Loucy (cell line): ENCODE measurements around the gene GHRL.

Source experiments
- H2AFZ ChIP-seq: fragments of 200-600 bp; sonication (generic); 2 replicates; pipeline ENCODE4 v1.6.0; 2016; ENCODE audit warnings: antibody characterized with exemption, mild to moderate bottlenecking, low read length, moderate library complexity
- H3F3A ChIP-seq: fragments of 200-600 bp; 2 replicates; pipeline ENCODE4 v1.6.0; 2016; ENCODE audit warnings: antibody characterized with exemption, low read depth, mild to moderate bottlenecking
- H3K27me3 ChIP-seq: fragments of 200-600 bp; sonication (generic); 2 replicates; pipeline ENCODE4 v1.6.1; 2014; ENCODE audit warnings: low read length, mild to moderate bottlenecking; ENCODE audit not compliant: insufficient read depth, poor library complexity, severe bottlenecking
- H3K36me3 ChIP-seq: fragments of 200-600 bp; sonication (generic); 2 replicates; pipeline ENCODE4 v1.6.1; 2016; ENCODE audit warnings: low read length; ENCODE audit not compliant: insufficient read depth
- H3K4me1 ChIP-seq: fragments of 200-600 bp; sonication (generic); 2 replicates; pipeline ENCODE4 v1.5.1; 2014; ENCODE audit warnings: low read length, mild to moderate bottlenecking; ENCODE audit not compliant: insufficient read depth, poor library complexity, severe bottlenecking
- H3K4me2 ChIP-seq: fragments of 200-600 bp; sonication (generic); 2 replicates; pipeline ENCODE4 v1.6.0; 2014; ENCODE audit warnings: antibody characterized with exemption, low read length, low read depth, mild to moderate bottlenecking; ENCODE audit not compliant: poor library complexity, severe bottlenecking
- H3K4me3 ChIP-seq: fragments of 200-600 bp; sonication (generic); 2 replicates; pipeline ENCODE4 v1.5.1; 2014; ENCODE audit warnings: low read length, mild to moderate bottlenecking, mixed read lengths; ENCODE audit not compliant: poor library complexity, severe bottlenecking
- H3K79me2 ChIP-seq: fragments of 200-600 bp; sonication (generic); 2 replicates; pipeline ENCODE4 v1.6.1; 2014; ENCODE audit warnings: low read length; ENCODE audit not compliant: insufficient read depth
- H3K9ac ChIP-seq: fragments of 200-600 bp; sonication (generic); 2 replicates; pipeline ENCODE4 v1.6.0; 2014; ENCODE audit warnings: mild to moderate bottlenecking, low read depth, low read length, moderate library complexity; ENCODE audit not compliant: poor library complexity, severe bottlenecking
- H3K9me2 ChIP-seq: fragments of 200-600 bp; sonication (generic); replicated peaks from 2 replicates; pipeline ENCODE4 v1.6.1; 2016; ENCODE audit warnings: low read depth, low read length, mixed read lengths
- H3K9me3 ChIP-seq: fragments of 200-600 bp; sonication (generic); 2 replicates; pipeline ENCODE4 v1.6.1; 2014; ENCODE audit warnings: mild to moderate bottlenecking, antibody characterized with exemption, low read length, low read depth; ENCODE audit not compliant: insufficient read depth
- H4K20me1 ChIP-seq: fragments of 200-600 bp; sonication (generic); 2 replicates; pipeline ENCODE4 v1.6.0; 2014; ENCODE audit warnings: antibody characterized with exemption, low read length, mild to moderate bottlenecking; ENCODE audit not compliant: insufficient read depth, poor library complexity, severe bottlenecking
- EZH2phosphoT487 ChIP-seq: fragments of 200-600 bp; IDR thresholded peaks from 2 replicates; pipeline ENCODE4 v1.6.1; 2018; ENCODE audit warnings: antibody characterized with exemption, mild to moderate bottlenecking, moderate library complexity, borderline replicate concordance
- TF ChIP-seq, protein P1 (sequence below): fragments of 200-600 bp; sonication (generic); conservative IDR thresholded peaks from 2 replicates; pipeline ENCODE4 v1.5.1; 2014; ENCODE audit warnings: mild to moderate bottlenecking, antibody characterized with exemption, low read length

The GHRL gene

DNA sequence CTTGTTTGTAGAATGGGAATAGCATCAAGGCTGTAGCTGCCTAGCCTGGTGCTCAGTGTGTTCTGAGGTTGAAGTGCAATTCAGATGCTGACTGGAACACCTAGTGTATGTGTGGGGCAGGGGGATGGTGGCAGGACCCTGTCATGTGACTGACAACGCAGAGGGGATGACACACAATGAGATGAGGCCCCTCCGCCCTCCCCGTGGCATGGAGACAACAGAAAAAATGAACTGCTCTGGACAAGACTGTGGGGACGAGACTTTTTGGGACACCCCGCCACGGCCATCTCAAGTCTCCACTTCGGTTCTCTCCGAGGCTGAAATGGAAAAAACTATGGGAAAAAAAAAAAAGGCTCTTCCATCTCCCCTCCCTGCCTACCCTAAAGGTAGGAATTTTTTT lies 38.6 kb upstream of the GHRL start:
- Histone ChIP-seq H4K20me1 (no peaks in the 10 kb centered on the region), H3K9me3 (no peaks in the 10 kb centered on the region), H2AFZ (no peak overlapping the region), H3F3A (no peaks in the 10 kb centered on the region), H3K79me2 (no peaks in the 10 kb centered on the region), H3K9ac (no peak overlapping the region), H3K36me3 (no peaks in the 10 kb centered on the region), H3K9me2 (no peaks in the 10 kb centered on the region), H3K4me2 (no peak overlapping the region), H3K4me3 (no peak overlapping the region), H3K27me3 (no peaks in the 10 kb centered on the region), H3K4me1 (peaks cover 7% of the 10 kb centered on the region)
- no peak for TF ChIP-seq EZH2phosphoT487
- TF ChIP-seq, protein P1, sequence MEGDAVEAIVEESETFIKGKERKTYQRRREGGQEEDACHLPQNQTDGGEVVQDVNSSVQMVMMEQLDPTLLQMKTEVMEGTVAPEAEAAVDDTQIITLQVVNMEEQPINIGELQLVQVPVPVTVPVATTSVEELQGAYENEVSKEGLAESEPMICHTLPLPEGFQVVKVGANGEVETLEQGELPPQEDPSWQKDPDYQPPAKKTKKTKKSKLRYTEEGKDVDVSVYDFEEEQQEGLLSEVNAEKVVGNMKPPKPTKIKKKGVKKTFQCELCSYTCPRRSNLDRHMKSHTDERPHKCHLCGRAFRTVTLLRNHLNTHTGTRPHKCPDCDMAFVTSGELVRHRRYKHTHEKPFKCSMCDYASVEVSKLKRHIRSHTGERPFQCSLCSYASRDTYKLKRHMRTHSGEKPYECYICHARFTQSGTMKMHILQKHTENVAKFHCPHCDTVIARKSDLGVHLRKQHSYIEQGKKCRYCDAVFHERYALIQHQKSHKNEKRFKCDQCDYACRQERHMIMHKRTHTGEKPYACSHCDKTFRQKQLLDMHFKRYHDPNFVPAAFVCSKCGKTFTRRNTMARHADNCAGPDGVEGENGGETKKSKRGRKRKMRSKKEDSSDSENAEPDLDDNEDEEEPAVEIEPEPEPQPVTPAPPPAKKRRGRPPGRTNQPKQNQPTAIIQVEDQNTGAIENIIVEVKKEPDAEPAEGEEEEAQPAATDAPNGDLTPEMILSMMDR, result no peak

DNA sequence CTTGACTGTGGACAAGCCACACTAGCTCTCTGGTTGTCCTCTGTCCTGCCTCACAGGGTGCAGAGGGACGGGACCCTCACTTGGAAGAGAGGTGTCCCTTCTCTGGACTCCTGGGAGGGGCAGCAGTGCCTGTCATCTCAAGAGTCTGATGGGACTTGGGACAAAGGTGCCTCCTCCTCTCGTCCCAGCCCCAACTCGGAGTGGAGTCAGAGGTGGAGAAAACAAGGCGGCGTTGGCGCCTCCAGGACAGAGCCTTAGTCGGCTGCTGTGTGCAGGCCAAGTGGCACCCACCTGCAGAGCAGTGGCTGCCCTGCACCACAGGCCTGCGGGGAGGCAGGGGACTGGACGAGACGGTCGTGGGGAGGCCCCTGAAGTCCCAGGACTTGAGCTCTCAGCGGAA lies 37.6 kb upstream of the GHRL start:
- Histone ChIP-seq H3K9me3 (no peaks in the 10 kb centered on the region), H3K4me1 (peaks cover 7% of the 10 kb centered on the region), H3K36me3 (no peaks in the 10 kb centered on the region), H3F3A (no peaks in the 10 kb centered on the region), H3K9me2 (no peaks in the 10 kb centered on the region), H3K9ac (no peak overlapping the region), H4K20me1 (no peaks in the 10 kb centered on the region), H3K4me2 (no peak overlapping the region), H3K4me3 (no peak overlapping the region), H3K27me3 (no peaks in the 10 kb centered on the region), H2AFZ (no peak overlapping the region), H3K79me2 (no peaks in the 10 kb centered on the region)
- TF ChIP-seq, protein P1, result no peak
- no peak for TF ChIP-seq EZH2phosphoT487

DNA sequence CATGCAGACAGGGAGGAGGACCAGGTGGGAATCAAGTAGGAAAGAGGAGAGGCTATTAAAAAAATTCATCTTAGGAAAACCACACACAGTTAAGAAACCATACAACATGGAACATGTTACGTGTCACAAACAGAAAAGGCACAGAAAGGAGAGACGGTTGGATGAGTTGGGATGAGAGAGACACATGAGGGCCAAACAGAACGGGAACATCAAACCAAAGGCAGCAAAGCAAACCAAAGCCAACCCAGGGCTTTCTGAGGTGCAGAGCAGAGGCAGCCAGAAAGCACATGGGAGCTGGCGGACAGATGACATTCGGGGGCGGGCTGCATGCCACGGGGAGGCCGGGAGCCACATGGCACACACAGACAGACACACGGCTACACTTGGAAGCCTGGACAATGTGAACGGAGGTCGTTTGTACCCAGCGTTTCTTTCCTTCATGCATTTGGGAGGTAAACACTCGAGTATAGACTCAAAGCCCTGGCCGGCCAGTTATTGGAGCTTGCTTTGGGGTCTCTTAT lies 36.8 kb upstream of the GHRL start:
- Histone ChIP-seq H3K4me1 (peaks cover 7% of the 10 kb centered on the region), H4K20me1 (no peaks in the 10 kb centered on the region), H3F3A (no peaks in the 10 kb centered on the region), H3K9ac (no peak overlapping the region), H3K79me2 (no peaks in the 10 kb centered on the region), H3K9me3 (no peaks in the 10 kb centered on the region), H3K4me2 (no peak overlapping the region), H3K27me3 (no peaks in the 10 kb centered on the region), H2AFZ (no peak overlapping the region), H3K36me3 (no peaks in the 10 kb centered on the region), H3K9me2 (no peaks in the 10 kb centered on the region), H3K4me3 (no peak overlapping the region)
- TF ChIP-seq EZH2phosphoT487, result no peak
- TF ChIP-seq, protein P1, result no peak
